Breast epithelium (tissue), 3 donors: ENCODE results near the gene FGF10.

Experiments used
- CTCF ChIP-seq, 3 donors: fragments of 450-650 bp; IDR thresholded peaks; one replicate each; pipeline ENCODE4 v1.5.1; 2016 to 2017; ENCODE audit warnings: antibody characterized with exemption in 3 of 3, mild to moderate bottlenecking in 3 of 3, moderate library complexity in 3 of 3
- POLR2A ChIP-seq: fragments of 450-650 bp; IDR thresholded peaks from one replicate; pipeline ENCODE4 v1.6.1; 2016; ENCODE audit warnings: antibody characterized with exemption, mild to moderate bottlenecking, moderate library complexity

GRCh38 chr5:44358421-44358820, 30.8 kb downstream of the FGF10 start:
- TF ChIP-seq CTCF (IDR thresholded peaks at IDR 0.05) (no peak), POLR2A (no peak)
